Activated T-helper 9 cell treated with anti-CD3 and anti-CD28 coated beads, Interleukin-2, amount 50 U/mL, for 16 hours (primary cell): ENCODE data around the gene SCYL1.
"Not testable (repeated sequence)": the region's sequence is repeated elsewhere in the genome, so short reads cannot be mapped to it uniquely, and the experiment has no call there.

ENCODE experiments used
- DNase-seq: peaks from one replicate; pipeline ENCODE4 v3.0.0-alpha.2; 2020; ENCODE audit warnings: low read depth

The SCYL1 gene

GRCh38 chr11:65506290-65506771, 18.6 kb upstream of the SCYL1 start:
- no peak for DNase-seq

GRCh38 chr11:65506772-65507505, 17.9 kb upstream of the SCYL1 start:
- no peak for DNase-seq

- DNase-seq = not testable (repeated sequence)
These were observed 12.6 kb upstream of the SCYL1 start for GRCh38 chr11:65512311-65512710.

GRCh38 chr11:65516135-65516968, 8.5 kb upstream of the SCYL1 start:
- no peak for DNase-seq

- not testable (repeated sequence) for DNase-seq
These were observed 5.8 kb upstream of the SCYL1 start for GRCh38 chr11:65518941-65519549.

- not testable (repeated sequence) for DNase-seq
These were observed 2.9 kb upstream of the SCYL1 start for GRCh38 chr11:65521777-65522521.

- not testable (repeated sequence) for DNase-seq
These were observed 1.9 kb upstream of the SCYL1 start for GRCh38 chr11:65522718-65523630.

GRCh38 chr11:65523631-65523968, 1.3 kb upstream of the SCYL1 start:
- DNase-seq = not testable (repeated sequence)

- DNase-seq = no peak
These were observed 706 bp upstream of the SCYL1 start for GRCh38 chr11:65524014-65524740.

GRCh38 chr11:65525546-65526480, 930 bp downstream of the SCYL1 start:
- no peak for DNase-seq

- no peak for DNase-seq
These were observed 1.9 kb downstream of the SCYL1 start for GRCh38 chr11:65526744-65527143.

- no peak for DNase-seq
These were observed 4.0 kb downstream of the SCYL1 start for GRCh38 chr11:65528819-65529350.

GRCh38 chr11:65529475-65530156, 4.7 kb downstream of the SCYL1 start:
- DNase-seq = no peak

- no peak for DNase-seq
These were observed 5.2 kb downstream of the SCYL1 start for GRCh38 chr11:65530157-65530496.

- DNase-seq = no peak
These were observed 7.6 kb downstream of the SCYL1 start for GRCh38 chr11:65532388-65533064.

- DNase-seq = no peak
These were observed 10.2 kb downstream of the SCYL1 start for GRCh38 chr11:65535102-65535501.

- no peak for DNase-seq
These were observed 11.8 kb downstream of the SCYL1 start for GRCh38 chr11:65536412-65537295.
